Upper lobe of right lung (tissue), 1 donor: ENCODE measurements around the gene CNDP1. TPM values are rescaled to one million over a fixed set of nuclear protein-coding genes. Genes with fewer than 3 reads are reported as not detected.

Experiments
- ATAC-seq: fragments of 200-7000 bp; cut with Tn5 transposase; one replicate; pipeline ENCODE4 v1.9.1; 2020; ENCODE audit warnings: mild to moderate bottlenecking, moderate library complexity
- DNase-seq: peaks from one replicate; pipeline ENCODE4 v3.0.0-alpha.2; 2020
- H3K27ac ChIP-seq: fragments of 200-600 bp; one replicate; pipeline ENCODE4 v1.8.0; 2022
- H3K27me3 ChIP-seq: fragments of 200-600 bp; one replicate; pipeline ENCODE4 v1.8.0; 2022; ENCODE audit warnings: mild to moderate bottlenecking
- H3K36me3 ChIP-seq: fragments of 200-600 bp; one replicate; pipeline ENCODE4 v1.8.0; 2022
- H3K4me1 ChIP-seq: fragments of 200-600 bp; one replicate; pipeline ENCODE4 v1.8.0; 2022
- H3K4me3 ChIP-seq: fragments of 200-600 bp; one replicate; pipeline ENCODE4 v1.8.0; 2022; ENCODE audit warnings: mild to moderate bottlenecking
- H3K9me3 ChIP-seq: fragments of 200-600 bp; one replicate; pipeline ENCODE4 v1.8.0; 2022
- CTCF ChIP-seq: fragments of 200-600 bp; IDR thresholded peaks from one replicate; pipeline ENCODE4 v1.8.0; 2022; ENCODE audit warnings: antibody characterized with exemption
- intact Hi-C: fragments of 100-400 bp; cut with DNase I; formaldehyde crosslinking; loops from one replicate; pipeline ENCODE4 v1.11.0; 2022
- total RNA-seq: library from RNA; stranded (reverse); fragmentation: NEBNext Ultra II Directional; extraction: Animal tissue kit (Norgen Biotek cat#: 25700); gene quantifications from one replicate; pipeline ENCODE4 v1.2.1, GENCODE V29; 2021
- donor health status: DM: no; HTN: yes; CAD: no; lungs with severe emphysema.

CNDP1 gene
- total RNA-seq, 1 donor from 2014 or later = not detected

GRCh38 chr18:74534981-74535649 lies 815 bp downstream of the CNDP1 start:
- DNase-seq = no peak

GRCh38 chr18:74539289-74539688 lies 5.0 kb downstream of the CNDP1 start:
- H3K27ac ChIP-seq = no peak overlapping the region
- DNase-seq = no peak
- no peak for TF ChIP-seq CTCF
- no peaks in the 10 kb centered on the region for H3K9me3 ChIP-seq
- no peak for ATAC-seq
- no peaks in the 10 kb centered on the region for H3K4me1 ChIP-seq
- intact Hi-C loops = no loop called here
- H3K4me3 ChIP-seq = no peak overlapping the region
- H3K27me3 ChIP-seq = no peaks in the 10 kb centered on the region
- H3K36me3 ChIP-seq = no peaks in the 10 kb centered on the region

More at GRCh38 chr18:74534981-74535649, 815 bp downstream of the CNDP1 start:
- Histone ChIP-seq H3K4me3 (no peak overlapping the region), H3K27ac (no peak overlapping the region), H3K36me3 (no peaks in the 10 kb centered on the region), H3K4me1 (no peaks in the 10 kb centered on the region), H3K9me3 (no peaks in the 10 kb centered on the region), H3K27me3 (no peaks in the 10 kb centered on the region)
- TF ChIP-seq CTCF = no peak
- intact Hi-C loops = no loop called here
- ATAC-seq = no peak

GRCh38 chr18:74540652-74541421 lies 6.5 kb downstream of the CNDP1 start:
- TF ChIP-seq CTCF = no peak
- Histone ChIP-seq H3K4me1 (no peaks in the 10 kb centered on the region), H3K4me3 (no peak overlapping the region), H3K27ac (no peak overlapping the region), H3K9me3 (no peaks in the 10 kb centered on the region), H3K27me3 (no peaks in the 10 kb centered on the region), H3K36me3 (no peaks in the 10 kb centered on the region)
- intact Hi-C loops = no loop called here
- no peak for DNase-seq
- no peak for ATAC-seq

- Histone ChIP-seq H3K36me3 (no peaks in the 10 kb centered on the region), H3K27ac (no peak overlapping the region), H3K4me3 (no peak overlapping the region), H3K9me3 (no peaks in the 10 kb centered on the region), H3K27me3 (no peaks in the 10 kb centered on the region), H3K4me1 (no peaks in the 10 kb centered on the region)
- intact Hi-C loops = no loop called here
- no peak for TF ChIP-seq CTCF
- peak; percentile 40 for ATAC-seq
- no peak for DNase-seq
Observed at GRCh38 chr18:74541703-74542555, 7.6 kb downstream of the CNDP1 start.

- H3K27me3 ChIP-seq = no peaks in the 10 kb centered on the region
- H3K4me1 ChIP-seq = no peaks in the 10 kb centered on the region
- intact Hi-C loops = no loop called here
- ATAC-seq = no peak
- no peaks in the 10 kb centered on the region for H3K36me3 ChIP-seq
- DNase-seq = no peak
- TF ChIP-seq CTCF = no peak
- H3K9me3 ChIP-seq = no peaks in the 10 kb centered on the region
- H3K4me3 ChIP-seq = no peak overlapping the region
- peak overlapping the region; percentile 36 for H3K27ac ChIP-seq
Observed at GRCh38 chr18:74544898-74545297, 10.6 kb downstream of the CNDP1 start.
